GM06990 (cell line): ENCODE results near the gene ASPDH.
A peak's percentile ranks its signal among the peaks of the same experiment; 100 is the strongest.

ENCODE experiments used
- DNase-seq: peaks from one replicate; pipeline ENCODE4 v3.0.0-alpha.2; 2011; ENCODE audit not compliant: insufficient read length; ENCODE audit errors: extremely low read depth
- H3K27me3 ChIP-seq: replicated peaks from 2 replicates; pipeline ENCODE4 v1.6.0; 2011; ENCODE audit warnings: low read length; ENCODE audit not compliant: control insufficient read depth, insufficient read depth
- H3K36me3 ChIP-seq: 2 replicates; pipeline ENCODE4 v1.5.1; 2011; ENCODE audit warnings: low read length; ENCODE audit not compliant: control insufficient read depth, insufficient read depth
- H3K4me3 ChIP-seq: replicated peaks from 2 replicates; pipeline ENCODE4 v1.5.1; 2011; ENCODE audit warnings: low read depth, mild to moderate bottlenecking, control low read depth, low read length
- TF ChIP-seq, protein P1 (sequence below): IDR thresholded peaks from 2 replicates; pipeline ENCODE4 v1.5.1; 2011; ENCODE audit warnings: low read length, control low read depth, mild to moderate bottlenecking, inconsistent platforms; ENCODE audit not compliant: insufficient read depth, poor library complexity, severe bottlenecking

Gene ASPDH

DNA sequence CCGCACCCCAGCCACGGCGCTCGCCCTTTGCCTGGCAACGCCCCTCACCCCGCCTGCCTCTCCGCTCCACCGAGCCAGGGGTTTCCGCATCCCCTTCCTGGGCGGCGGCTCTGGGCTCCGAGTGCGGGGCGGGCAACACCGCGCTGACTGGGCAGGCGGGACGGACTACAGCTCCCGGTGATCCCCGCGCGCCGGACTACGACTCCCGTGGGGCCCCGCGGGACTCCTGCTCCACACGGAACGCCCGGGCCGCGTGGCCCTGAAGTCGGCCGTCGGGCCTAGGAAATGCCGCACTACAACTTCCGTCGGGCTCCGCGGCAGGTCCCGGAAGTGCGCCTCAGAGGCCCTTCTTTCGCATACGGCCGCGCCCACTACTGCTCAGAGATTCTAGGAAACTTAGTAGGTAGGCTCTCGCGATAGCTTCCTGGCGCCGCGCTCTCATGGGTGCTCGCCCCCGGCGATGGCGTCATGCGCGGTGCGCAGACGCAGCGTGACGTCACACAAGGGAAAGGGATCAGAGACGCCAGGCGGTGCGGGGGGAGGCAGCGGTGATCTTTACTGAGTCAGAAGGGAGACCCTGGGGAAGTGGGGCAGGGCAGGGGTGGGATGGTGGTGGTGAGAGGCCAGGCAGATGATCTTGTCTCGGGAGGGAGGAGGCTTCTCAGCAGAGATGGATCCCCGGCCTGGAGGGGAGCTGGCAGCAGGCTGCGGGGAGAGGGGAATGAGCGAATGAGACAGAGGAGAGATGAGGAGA is 2.5 kb downstream of the ASPDH start, which contains the start of gene JOSD2:
Gene JOSD2 (minus strand): TSS at position 123 of the 754 bp plus-strand sequence. CDS start 760 bp downstream, outside the sequence.
- DNase-seq: peak; percentile 99
- no peaks in the 10 kb centered on the region for H3K27me3 ChIP-seq
- peak within 1 kb of the TSS; percentile 88 for H3K4me3 ChIP-seq
- TF ChIP-seq, protein P1, sequence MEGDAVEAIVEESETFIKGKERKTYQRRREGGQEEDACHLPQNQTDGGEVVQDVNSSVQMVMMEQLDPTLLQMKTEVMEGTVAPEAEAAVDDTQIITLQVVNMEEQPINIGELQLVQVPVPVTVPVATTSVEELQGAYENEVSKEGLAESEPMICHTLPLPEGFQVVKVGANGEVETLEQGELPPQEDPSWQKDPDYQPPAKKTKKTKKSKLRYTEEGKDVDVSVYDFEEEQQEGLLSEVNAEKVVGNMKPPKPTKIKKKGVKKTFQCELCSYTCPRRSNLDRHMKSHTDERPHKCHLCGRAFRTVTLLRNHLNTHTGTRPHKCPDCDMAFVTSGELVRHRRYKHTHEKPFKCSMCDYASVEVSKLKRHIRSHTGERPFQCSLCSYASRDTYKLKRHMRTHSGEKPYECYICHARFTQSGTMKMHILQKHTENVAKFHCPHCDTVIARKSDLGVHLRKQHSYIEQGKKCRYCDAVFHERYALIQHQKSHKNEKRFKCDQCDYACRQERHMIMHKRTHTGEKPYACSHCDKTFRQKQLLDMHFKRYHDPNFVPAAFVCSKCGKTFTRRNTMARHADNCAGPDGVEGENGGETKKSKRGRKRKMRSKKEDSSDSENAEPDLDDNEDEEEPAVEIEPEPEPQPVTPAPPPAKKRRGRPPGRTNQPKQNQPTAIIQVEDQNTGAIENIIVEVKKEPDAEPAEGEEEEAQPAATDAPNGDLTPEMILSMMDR: no peak
- no peaks in the 10 kb centered on the region for H3K36me3 ChIP-seq

DNA sequence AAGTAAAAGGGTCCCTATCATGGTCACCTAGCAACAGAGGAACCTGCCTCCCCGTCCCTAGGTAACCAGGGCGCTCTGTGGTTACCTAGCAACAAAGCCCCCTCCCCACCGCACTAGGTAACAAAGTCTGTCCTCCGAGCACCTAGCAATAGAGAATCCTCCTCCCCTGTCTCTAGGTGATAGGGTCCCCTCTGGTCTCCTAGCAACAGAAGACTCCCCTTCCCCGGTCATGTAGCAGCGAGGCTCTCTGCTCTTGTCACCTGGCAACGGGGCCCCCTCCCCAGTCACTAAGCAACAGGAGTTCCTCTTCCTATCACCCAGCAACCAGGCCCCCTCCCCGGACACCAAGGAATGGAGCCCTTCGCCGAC is 3.0 kb downstream of the ASPDH start:
- TF ChIP-seq, protein P1: no peak
- Histone ChIP-seq H3K4me3 (peak overlapping the region; percentile 88), H3K36me3 (no peaks in the 10 kb centered on the region; the same call in 1 of the 2 replicates), H3K27me3 (no peaks in the 10 kb centered on the region)
- no peak for DNase-seq

DNA sequence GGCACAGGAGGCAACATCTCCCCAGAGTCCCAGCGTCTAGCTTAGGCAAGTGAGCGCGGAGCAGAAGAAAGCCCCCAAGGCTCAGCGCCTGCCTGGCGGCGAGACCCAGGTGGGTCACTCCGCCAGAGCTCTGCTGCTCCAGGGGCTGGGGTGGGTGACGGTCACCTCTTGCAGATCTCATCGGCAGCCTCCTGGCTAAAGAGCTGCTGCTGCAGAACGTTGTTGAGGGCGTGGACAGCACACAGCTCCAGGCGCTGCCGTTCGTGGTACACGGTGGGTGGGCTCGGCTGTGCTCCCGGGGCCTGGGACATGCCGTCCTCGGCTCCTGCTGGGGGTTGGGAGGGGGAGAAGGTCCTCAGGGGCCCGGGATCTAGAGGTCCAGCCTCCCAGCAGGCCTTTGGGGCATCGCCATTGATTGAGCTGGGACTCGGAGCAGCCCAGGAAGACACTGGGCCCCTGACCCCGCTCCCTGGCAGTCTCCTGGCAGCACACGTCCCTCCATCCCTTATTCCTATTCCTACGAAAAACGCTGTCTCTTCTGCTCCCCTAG is 3.5 kb downstream of the ASPDH start:
- no peaks in the 10 kb centered on the region for H3K27me3 ChIP-seq
- no peak for DNase-seq
- TF ChIP-seq, protein P1: no peak
- H3K36me3 ChIP-seq: no peaks in the 10 kb centered on the region; the same call in 1 of the 2 replicates
- H3K4me3 ChIP-seq: peak overlapping the region; percentile 88

DNA sequence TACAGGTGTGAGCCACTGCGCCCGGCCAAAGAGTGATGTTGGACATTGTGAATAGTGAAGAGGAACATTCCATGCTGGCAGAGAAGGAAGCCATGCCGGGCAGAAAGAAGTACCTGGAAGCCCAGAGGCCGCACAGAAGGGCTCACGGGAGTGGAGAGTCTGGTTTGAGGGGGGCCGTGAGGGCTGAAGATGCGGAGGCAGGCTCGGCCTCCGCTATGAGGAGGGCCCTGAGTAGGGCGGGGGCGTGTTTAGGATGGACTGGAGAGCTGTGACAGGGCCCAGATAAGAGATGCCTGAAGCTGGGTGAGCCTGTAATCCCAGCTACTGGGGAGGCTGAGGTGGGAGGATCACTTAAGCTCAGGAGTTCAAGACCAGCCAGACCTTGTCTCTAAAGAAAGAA is 4.3 kb downstream of the ASPDH start:
- no peak for DNase-seq
- Histone ChIP-seq H3K27me3 (no peaks in the 10 kb centered on the region), H3K4me3 (no peak overlapping the region), H3K36me3 (no peaks in the 10 kb centered on the region; the same call in 1 of the 2 replicates)
- TF ChIP-seq, protein P1: no peak

DNA sequence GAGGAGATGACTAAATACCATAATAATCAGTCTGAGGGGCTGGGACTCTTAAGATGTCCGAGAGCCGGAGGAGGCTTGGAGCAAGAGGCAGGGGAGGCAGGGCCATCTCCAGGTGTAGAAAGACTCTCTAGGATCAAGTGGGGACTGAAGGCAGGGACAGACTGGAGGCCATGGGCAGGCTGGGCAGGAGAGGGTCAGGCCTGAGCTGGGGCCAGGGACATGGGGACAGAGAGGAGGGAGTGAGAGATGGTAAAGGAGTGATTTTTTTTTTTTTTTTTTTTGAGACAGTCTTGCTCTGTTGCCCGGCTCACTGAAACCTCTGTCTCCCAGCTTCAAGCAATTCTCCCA is 4.9 kb downstream of the ASPDH start:
- no peaks in the 10 kb centered on the region for H3K27me3 ChIP-seq
- no peaks in the 10 kb centered on the region; the same call in 1 of the 2 replicates for H3K36me3 ChIP-seq
- H3K4me3 ChIP-seq: no peak overlapping the region
- DNase-seq: no peak
- TF ChIP-seq, protein P1: no peak
